ENCODE measurements around the gene PALMD. TPM values are rescaled to one million over a fixed set of nuclear protein-coding genes. Genes with fewer than 3 reads are reported as not detected.

Gene PALMD
- total RNA-seq, 1 experiment from 2014 or later = not detected

DNA sequence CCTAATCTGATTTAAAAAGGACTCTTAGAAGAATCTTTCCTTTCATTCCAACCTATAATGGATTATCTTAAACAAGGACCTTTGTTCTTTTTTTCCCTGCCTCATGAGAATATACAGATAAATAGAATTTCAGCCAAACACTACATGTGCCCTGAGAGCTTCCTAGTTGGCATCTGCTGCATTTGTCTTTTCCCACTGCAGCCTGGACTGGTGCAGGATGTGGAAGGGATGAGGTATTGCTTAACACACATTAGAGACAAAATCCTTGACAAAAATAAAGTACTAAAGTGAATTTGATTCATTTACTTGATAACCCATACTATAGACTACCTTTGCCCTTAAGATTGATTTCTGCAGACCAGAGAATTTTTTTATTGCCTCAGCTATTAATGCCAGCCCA lies 59.5 kb downstream of the PALMD start:
- Histone ChIP-seq H3K9ac (ENCODE audit: extremely low read depth, insufficient read length, low read length) (no peak overlapping the region), H3K79me2 (ENCODE audit: insufficient read depth, low read length) (no peaks in the 10 kb centered on the region), H2BK20ac (ENCODE audit: low read depth, low read length, poor library complexity, severe bottlenecking) (no peak overlapping the region), H3K4ac (ENCODE audit: low read depth, low read length) (no peak overlapping the region), H2BK120ac (ENCODE audit: low read depth, low read length, poor library complexity, severe bottlenecking) (no peak overlapping the region), H4K8ac (replicated peaks; ENCODE audit: insufficient read length, low read depth, low read length) (no peak overlapping the region), H3K23ac (ENCODE audit: insufficient read length, low read depth, low read length) (no peak overlapping the region), H2BK12ac (ENCODE audit: insufficient read length, low read depth, low read length) (no peak overlapping the region), H2BK15ac (ENCODE audit: low read depth, low read length) (no peak overlapping the region), H4K91ac (ENCODE audit: insufficient read length, low read depth, low read length) (no peak overlapping the region), H2BK5ac (ENCODE audit: insufficient read length, low read length) (no peak overlapping the region), H3K4me2 (ENCODE audit: insufficient read depth, insufficient read length, low read length) (no peak overlapping the region), H3T11ph (ENCODE audit: low read length) (no peak overlapping the region), H4K5ac (ENCODE audit: insufficient read length, low read depth, low read length) (no peak overlapping the region), H4K20me1 (ENCODE audit: control insufficient read depth, insufficient read depth, insufficient read length) (no peaks in the 10 kb centered on the region), H3K27me3 (ENCODE audit: insufficient read depth, low read length) (no peaks in the 10 kb centered on the region), H3K27ac (ENCODE audit: insufficient read length, low read depth, low read length) (no peak overlapping the region), H3K18ac (ENCODE audit: insufficient read length, low read depth, low read length) (no peak overlapping the region), H3K4me1 (ENCODE audit: insufficient read depth, low read length) (no peaks in the 10 kb centered on the region), H3K14ac (ENCODE audit: insufficient read depth, low read length) (no peak overlapping the region), H2AFZ (ENCODE audit: low read length) (no peak overlapping the region), H3K23me2 (ENCODE audit: insufficient read length, low read depth, low read length, poor library complexity, severe bottlenecking) (no peaks in the 10 kb centered on the region), H3K56ac (ENCODE audit: insufficient read length, low read depth, low read length) (no peak overlapping the region), H3K79me1 (ENCODE audit: insufficient read depth, low read depth, low read length, poor library complexity, severe bottlenecking) (no peaks in the 10 kb centered on the region), H2AK5ac (ENCODE audit: insufficient read length, low read length) (no peak overlapping the region), H3K9me3 (ENCODE audit: control insufficient read depth, low read depth, low read length) (no peaks in the 10 kb centered on the region)
- Mint-ChIP-seq H3K36me3 (ENCODE audit: insufficient read depth in 1 of 3, low read depth in 3 of 3) (peaks cover 0 to 8% (median 4%) of the 10 kb centered on the region in 3 experiments; a peak in 2 of 7 replicates), H3K4me1 (no peaks in the 10 kb centered on the region), H3K27me3 (ENCODE audit: low read depth) (no peaks in the 10 kb centered on the region), H3K9me3 (no peaks in the 10 kb centered on the region), H3K27ac (no peak overlapping the region), H3K4me3 (no peak overlapping the region)
- DNase-seq = no peak
- TF ChIP-seq, protein P1, sequence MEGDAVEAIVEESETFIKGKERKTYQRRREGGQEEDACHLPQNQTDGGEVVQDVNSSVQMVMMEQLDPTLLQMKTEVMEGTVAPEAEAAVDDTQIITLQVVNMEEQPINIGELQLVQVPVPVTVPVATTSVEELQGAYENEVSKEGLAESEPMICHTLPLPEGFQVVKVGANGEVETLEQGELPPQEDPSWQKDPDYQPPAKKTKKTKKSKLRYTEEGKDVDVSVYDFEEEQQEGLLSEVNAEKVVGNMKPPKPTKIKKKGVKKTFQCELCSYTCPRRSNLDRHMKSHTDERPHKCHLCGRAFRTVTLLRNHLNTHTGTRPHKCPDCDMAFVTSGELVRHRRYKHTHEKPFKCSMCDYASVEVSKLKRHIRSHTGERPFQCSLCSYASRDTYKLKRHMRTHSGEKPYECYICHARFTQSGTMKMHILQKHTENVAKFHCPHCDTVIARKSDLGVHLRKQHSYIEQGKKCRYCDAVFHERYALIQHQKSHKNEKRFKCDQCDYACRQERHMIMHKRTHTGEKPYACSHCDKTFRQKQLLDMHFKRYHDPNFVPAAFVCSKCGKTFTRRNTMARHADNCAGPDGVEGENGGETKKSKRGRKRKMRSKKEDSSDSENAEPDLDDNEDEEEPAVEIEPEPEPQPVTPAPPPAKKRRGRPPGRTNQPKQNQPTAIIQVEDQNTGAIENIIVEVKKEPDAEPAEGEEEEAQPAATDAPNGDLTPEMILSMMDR (conservative IDR thresholded peaks at IDR 0.05) = no peak

All from H9 (cell line).